ENCODE measurements around the gene LHX6. TPM values are rescaled to one million over a fixed set of nuclear protein-coding genes. Genes with fewer than 3 reads are reported as not detected.

The LHX6 gene
- polyA plus RNA-seq, 1 experiment, result not detected

GRCh38 chr9:122213589-122214413, 15.0 kb downstream of the LHX6 start:
- H3K4me3 ChIP-seq (ENCODE audit: low read depth, low read length), result peak overlapping the region; percentile 45
- ChIA-PET CTCF (interaction anchor here (1.2 kb wide), 1 partner anchor 114 kb away, joined by 3 read pairs; no protein-coding TSS in a partner anchor), POLR2A (no interaction called here)
- H3K9me3 ChIP-seq (ENCODE audit: control insufficient read depth, insufficient read depth, low read length), result no peaks in the 10 kb centered on the region; the same call in none of the 2 replicates
- peaks cover 79% of the 10 kb centered on the region for H3K27me3 ChIP-seq (ENCODE audit: control insufficient read depth, insufficient read depth, low read length)
- TF ChIP-seq CTCF (IDR thresholded peaks at IDR 0.05; ENCODE audit: low read depth, low read length), result no peak
- H3K27ac ChIP-seq (ENCODE audit: low read depth, low read length), result no peak overlapping the region
- DNase-seq (ENCODE audit: low read depth, low spot score), result no peak

- Histone ChIP-seq H3K9me3 (ENCODE audit: control insufficient read depth, insufficient read depth, low read length) (no peaks in the 10 kb centered on the region; the same call in none of the 2 replicates), H3K27ac (ENCODE audit: low read depth, low read length) (no peak overlapping the region), H3K4me3 (ENCODE audit: low read depth, low read length) (no peak overlapping the region), H3K27me3 (ENCODE audit: control insufficient read depth, insufficient read depth, low read length) (peaks cover 75% of the 10 kb centered on the region)
- DNase-seq (ENCODE audit: low read depth, low spot score), result no peak
- CTCF ChIA-PET, result no interaction called here
- POLR2A ChIA-PET, result no interaction called here
- no peak for TF ChIP-seq CTCF (IDR thresholded peaks at IDR 0.05; ENCODE audit: low read depth, low read length)
Observed at GRCh38 chr9:122213102-122213588, 15.6 kb downstream of the LHX6 start.

- no peak overlapping the region for H3K4me3 ChIP-seq (ENCODE audit: low read depth, low read length)
- TF ChIP-seq CTCF (IDR thresholded peaks at IDR 0.05; ENCODE audit: low read depth, low read length), result no peak
- CTCF ChIA-PET, result interaction anchor here (0.6 kb wide), 1 partner anchor 60 kb away, joined by 4 read pairs; no protein-coding TSS in a partner anchor
- no peak for DNase-seq (ENCODE audit: low read depth, low spot score)
- no peaks in the 10 kb centered on the region; the same call in none of the 2 replicates for H3K9me3 ChIP-seq (ENCODE audit: control insufficient read depth, insufficient read depth, low read length)
- H3K27ac ChIP-seq (ENCODE audit: low read depth, low read length), result no peak overlapping the region
- peaks cover 69% of the 10 kb centered on the region for H3K27me3 ChIP-seq (ENCODE audit: control insufficient read depth, insufficient read depth, low read length)
- POLR2A ChIA-PET, result no interaction called here
Observed at GRCh38 chr9:122212473-122213004, 16.2 kb downstream of the LHX6 start.

GRCh38 chr9:122209451-122209850, 19.3 kb downstream of the LHX6 start:
- Histone ChIP-seq H3K4me3 (ENCODE audit: low read depth, low read length) (no peak overlapping the region), H3K27ac (ENCODE audit: low read depth, low read length) (no peak overlapping the region), H3K9me3 (ENCODE audit: control insufficient read depth, insufficient read depth, low read length) (no peaks in the 10 kb centered on the region; the same call in 1 of the 2 replicates), H3K27me3 (ENCODE audit: control insufficient read depth, insufficient read depth, low read length) (peaks cover 45% of the 10 kb centered on the region)
- no peak for DNase-seq (ENCODE audit: low read depth, low spot score)
- ChIA-PET POLR2A (no interaction called here), CTCF (interaction anchor here (0.6 kb wide), 1 partner anchor 142 kb away, joined by 3 read pairs; no protein-coding TSS in a partner anchor)
- TF ChIP-seq CTCF (IDR thresholded peaks at IDR 0.05; ENCODE audit: low read depth, low read length), result no peak

GRCh38 chr9:122207096-122207495, 21.7 kb downstream of the LHX6 start:
- H3K27ac ChIP-seq (ENCODE audit: low read depth, low read length), result no peak overlapping the region
- POLR2A ChIA-PET, result no interaction called here

More at GRCh38 chr9:122207096-122207495, 21.7 kb downstream of the LHX6 start:
- no peak for DNase-seq (ENCODE audit: low read depth, low spot score)
- no peak for TF ChIP-seq CTCF (IDR thresholded peaks at IDR 0.05; ENCODE audit: low read depth, low read length)
- no peak overlapping the region for H3K4me3 ChIP-seq (ENCODE audit: low read depth, low read length)
- peaks cover 25% of the 10 kb centered on the region for H3K27me3 ChIP-seq (ENCODE audit: control insufficient read depth, insufficient read depth, low read length)
- no peaks in the 10 kb centered on the region; the same call in 1 of the 2 replicates for H3K9me3 ChIP-seq (ENCODE audit: control insufficient read depth, insufficient read depth, low read length)
- CTCF ChIA-PET, result interaction anchor here (1.2 kb wide), 1 partner anchor 143 kb away, joined by 3 read pairs; no protein-coding TSS in a partner anchor
